HEK293 (cell line): ENCODE measurements around the gene RRN3.
A peak's percentile ranks its signal among the peaks of the same experiment; 100 is the strongest.

Experiments
- BCL11A ChIP-seq: fragments of 450-650 bp; formaldehyde crosslinking; IDR thresholded peaks from 2 replicates; pipeline ENCODE4 v1.5.1; 2016; ENCODE audit warnings: low read depth, missing biosample characterization, missing genetic modification characterization
- REST ChIP-seq: fragments of 450-650 bp; formaldehyde crosslinking; IDR thresholded peaks from 2 replicates; pipeline ENCODE4 v1.5.1; 2016; ENCODE audit warnings: missing biosample characterization, missing genetic modification characterization
- ZFHX2 ChIP-seq: fragments of 450-650 bp; formaldehyde crosslinking; conservative IDR thresholded peaks from 2 replicates; pipeline ENCODE4 v1.5.1; 2016; ENCODE audit warnings: missing biosample characterization, missing genetic modification characterization
- ZNF214 ChIP-seq: fragments of 450-650 bp; formaldehyde crosslinking; IDR thresholded peaks from 2 replicates; pipeline ENCODE4 v1.5.1; 2017; ENCODE audit warnings: missing biosample characterization, mild to moderate bottlenecking, missing genetic modification characterization, borderline replicate concordance
- ZNF24 ChIP-seq: fragments of 450-650 bp; formaldehyde crosslinking; IDR thresholded peaks from 2 replicates; pipeline ENCODE4 v1.5.1; 2016; ENCODE audit warnings: missing biosample characterization, missing genetic modification characterization
- ZNF433 ChIP-seq: fragments of 450-650 bp; formaldehyde crosslinking; IDR thresholded peaks from 2 replicates; pipeline ENCODE4 v1.5.1; 2016; ENCODE audit warnings: missing biosample characterization, missing genetic modification characterization, low read depth
- ZNF521 ChIP-seq: fragments of 450-650 bp; formaldehyde crosslinking; IDR thresholded peaks from 2 replicates; pipeline ENCODE4 v1.5.1; 2017; ENCODE audit warnings: missing biosample characterization, mild to moderate bottlenecking, missing genetic modification characterization
- TF ChIP-seq, protein P1 (sequence below): fragments of 450-650 bp; formaldehyde crosslinking; IDR thresholded peaks from 2 replicates; pipeline ENCODE4 v1.5.1; 2016; ENCODE audit warnings: missing biosample characterization, missing genetic modification characterization

DNA sequence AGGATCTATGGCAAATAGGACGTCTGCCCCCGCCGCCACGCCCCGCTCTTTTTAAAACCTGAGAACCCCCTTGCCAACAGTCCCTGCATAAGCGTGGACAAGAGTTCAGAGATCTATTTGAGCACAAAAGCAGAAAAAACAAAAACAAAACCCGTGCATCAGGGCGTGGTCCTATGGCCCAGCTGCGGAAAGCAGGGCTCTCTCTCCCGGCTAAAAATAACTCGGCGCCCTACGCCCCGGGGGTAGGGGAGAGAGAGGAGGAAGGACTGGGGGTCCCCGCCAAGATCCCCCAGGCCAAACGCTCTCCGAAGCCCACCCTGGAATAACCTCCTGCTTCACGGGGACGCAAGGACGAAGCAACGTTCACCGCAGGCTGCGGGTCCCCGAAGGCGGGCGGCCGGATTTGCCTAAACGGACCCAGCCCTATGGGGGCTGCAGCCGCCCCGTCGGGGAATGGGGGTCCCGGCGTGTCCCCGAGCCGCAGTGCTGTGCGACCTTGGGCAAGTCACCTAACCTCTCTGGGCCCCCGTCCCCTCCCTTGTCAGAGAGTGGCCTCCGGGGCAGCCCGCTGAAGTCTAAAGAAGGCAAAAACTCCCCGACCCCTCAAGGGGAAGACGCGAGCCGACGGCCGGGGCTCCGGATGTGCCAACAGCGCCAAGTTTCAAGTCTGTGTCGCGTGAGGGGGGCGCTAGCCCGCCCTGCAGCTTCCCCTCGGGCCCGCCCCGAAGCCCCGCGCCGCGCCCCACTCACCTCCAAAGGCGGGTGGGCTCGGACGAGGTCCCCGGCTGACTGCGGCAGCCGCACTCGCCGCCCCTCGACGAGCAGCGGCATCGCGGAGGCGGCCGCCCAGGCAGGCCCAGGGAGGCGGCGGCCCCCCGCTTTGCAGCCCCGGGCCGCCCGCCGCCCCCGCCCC lies 38.7 kb downstream of the RRN3 start:
- TF ChIP-seq BCL11A (tag by site-specific recombination) (no peak), REST (tag by site-specific recombination) (no peak), ZNF433 (tag by site-specific recombination) (no peak), ZFHX2 (tag by site-specific recombination) (no peak), ZNF214 (tag by site-specific recombination) (no peak), ZNF521 (no peak), ZNF24 (tag by site-specific recombination) (no peak)
- TF ChIP-seq, protein P1, sequence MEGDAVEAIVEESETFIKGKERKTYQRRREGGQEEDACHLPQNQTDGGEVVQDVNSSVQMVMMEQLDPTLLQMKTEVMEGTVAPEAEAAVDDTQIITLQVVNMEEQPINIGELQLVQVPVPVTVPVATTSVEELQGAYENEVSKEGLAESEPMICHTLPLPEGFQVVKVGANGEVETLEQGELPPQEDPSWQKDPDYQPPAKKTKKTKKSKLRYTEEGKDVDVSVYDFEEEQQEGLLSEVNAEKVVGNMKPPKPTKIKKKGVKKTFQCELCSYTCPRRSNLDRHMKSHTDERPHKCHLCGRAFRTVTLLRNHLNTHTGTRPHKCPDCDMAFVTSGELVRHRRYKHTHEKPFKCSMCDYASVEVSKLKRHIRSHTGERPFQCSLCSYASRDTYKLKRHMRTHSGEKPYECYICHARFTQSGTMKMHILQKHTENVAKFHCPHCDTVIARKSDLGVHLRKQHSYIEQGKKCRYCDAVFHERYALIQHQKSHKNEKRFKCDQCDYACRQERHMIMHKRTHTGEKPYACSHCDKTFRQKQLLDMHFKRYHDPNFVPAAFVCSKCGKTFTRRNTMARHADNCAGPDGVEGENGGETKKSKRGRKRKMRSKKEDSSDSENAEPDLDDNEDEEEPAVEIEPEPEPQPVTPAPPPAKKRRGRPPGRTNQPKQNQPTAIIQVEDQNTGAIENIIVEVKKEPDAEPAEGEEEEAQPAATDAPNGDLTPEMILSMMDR (tag by site-specific recombination), result peak; percentile 72
